Measurements from ENCODE around the gene KIFC1. TPM values are rescaled to one million over a fixed set of nuclear protein-coding genes. Genes with fewer than 3 reads are reported as not detected.

The KIFC1 gene
- polyA plus RNA-seq, 3 donors, result 0.14 to 0.87 (median 0.68) TPM

GRCh38 chr6:33433001-33433543 is 41.4 kb downstream of the KIFC1 start:
- H3K36me3 Mint-ChIP-seq, result peaks cover 20 to 36% of the 10 kb centered on the region in 2 donors
- H3K9me3 Mint-ChIP-seq, result peaks cover 0 to 5% (median 0%) of the 10 kb centered on the region in 7 donors
- H3K9me3 ChIP-seq (replicated peaks in 1 of 2; ENCODE audit: control insufficient read depth in 1 of 2, insufficient read depth in 1 of 2, low read length in 2 of 2), result no peaks in the 10 kb centered on the region
- peak overlapping the region in 4 of 7 donors; percentile 7 to 86 (median 40) for H3K27ac Mint-ChIP-seq
- H3K4me1 Mint-ChIP-seq, result peaks cover 54% of the 10 kb centered on the region
- H4K20me1 ChIP-seq (ENCODE audit: insufficient read depth, low read length), result no peaks in the 10 kb centered on the region
- no peak overlapping the region for H3K4me2 ChIP-seq (replicated peaks; ENCODE audit: extremely low read depth, low read length, poor library complexity, severe bottlenecking)
- peaks cover 7 to 20% of the 10 kb centered on the region in 2 donors for H3K36me3 ChIP-seq (replicated peaks in 1 of 2; ENCODE audit: control insufficient read depth in 1 of 2, insufficient read depth in 2 of 2, low read length in 2 of 2)
- no peak overlapping the region for H3K27ac ChIP-seq (ENCODE audit: low read depth in 1 of 2, low read length in 2 of 2)
- H2AFZ ChIP-seq (ENCODE audit: insufficient read depth, low read depth, low read length, poor library complexity, severe bottlenecking), result no peak overlapping the region
- no peak overlapping the region for H3K9ac ChIP-seq (ENCODE audit: insufficient read depth, low read length, poor library complexity, severe bottlenecking)
- intact Hi-C loops (cut with micrococcal nuclease), result no loop called here
- peaks cover 0 to 3% of the 10 kb centered on the region in 2 donors for H3K27me3 ChIP-seq (ENCODE audit: control insufficient read depth in 2 of 2, insufficient read depth in 2 of 2, low read length in 2 of 2)
- H3K4me3 Mint-ChIP-seq, result peak overlapping the region in 1 of 2 donors; percentile 84
- no peak for TF ChIP-seq CTCF (IDR thresholded peaks at IDR 0.05)
- WGBS (ENCODE audit: insufficient coverage), result 100% methylated on average over 1 of the region's 1 CpG
- H3K27me3 Mint-ChIP-seq (ENCODE audit: low read depth in 3 of 3), result peaks cover 20 to 29% (median 21%) of the 10 kb centered on the region in 3 donors
- no peak overlapping the region for H3K4me3 ChIP-seq (replicated peaks in 1 of 3; ENCODE audit: low read depth in 2 of 3, low read length in 3 of 3)
- H3K4me1 ChIP-seq (ENCODE audit: control insufficient read depth in 1 of 2, insufficient read depth in 2 of 2, low read length in 2 of 2), result peaks cover 29 to 42% of the 10 kb centered on the region in 2 donors
- DNase-seq, result no peak
- H3K79me2 ChIP-seq (ENCODE audit: insufficient read depth, low read length), result no peaks in the 10 kb centered on the region

DNA sequence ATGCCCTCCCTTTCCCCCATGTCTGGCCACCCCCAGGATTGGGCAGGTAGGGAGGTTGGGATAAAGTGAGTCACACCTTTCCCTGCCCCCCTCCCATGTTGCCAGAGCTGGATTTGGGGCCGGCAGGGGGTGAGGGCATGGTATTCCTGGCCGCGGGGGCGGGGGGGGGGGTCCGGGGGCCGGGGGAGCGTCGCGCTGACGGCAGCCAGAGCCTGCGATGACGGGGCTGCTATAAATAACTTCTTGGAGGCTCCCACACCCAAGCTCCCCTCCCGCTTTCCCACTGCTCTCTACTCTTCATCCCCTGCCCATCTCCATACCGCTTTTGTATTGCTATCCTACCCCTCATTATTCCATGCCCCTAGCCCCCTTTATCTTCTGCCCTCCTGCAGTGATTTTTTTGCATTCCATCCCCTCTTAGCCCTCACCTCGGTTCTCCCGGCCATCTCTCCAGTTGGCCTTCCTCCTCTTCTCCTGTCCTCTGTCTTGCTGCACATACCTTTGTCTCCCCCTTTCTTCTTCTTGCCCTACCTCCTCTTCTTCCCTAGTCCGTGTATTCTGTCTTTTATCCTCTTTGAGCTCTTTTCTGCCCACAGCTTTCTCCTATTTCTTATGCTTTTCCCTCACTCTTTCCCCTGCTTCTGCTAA is 42.0 kb downstream of the KIFC1 start:
- Mint-ChIP-seq H3K27me3 (ENCODE audit: low read depth in 3 of 3) (peaks cover 16 to 23% (median 18%) of the 10 kb centered on the region in 3 donors), H3K36me3 (peaks cover 22 to 38% of the 10 kb centered on the region in 2 donors), H3K4me1 (peaks cover 48% of the 10 kb centered on the region), H3K9me3 (peaks cover 0 to 2% (median 0%) of the 10 kb centered on the region in 7 donors), H3K27ac (peak overlapping the region in 1 of 7 donors; percentile 45), H3K4me3 (no peak overlapping the region)
- Histone ChIP-seq H3K36me3 (replicated peaks in 1 of 2; ENCODE audit: control insufficient read depth in 1 of 2, insufficient read depth in 2 of 2, low read length in 2 of 2) (peaks cover 7 to 26% of the 10 kb centered on the region in 2 donors), H3K9me3 (replicated peaks in 1 of 2; ENCODE audit: control insufficient read depth in 1 of 2, insufficient read depth in 1 of 2, low read length in 2 of 2) (no peaks in the 10 kb centered on the region), H3K4me1 (ENCODE audit: control insufficient read depth in 1 of 2, insufficient read depth in 2 of 2, low read length in 2 of 2) (peaks cover 23 to 36% of the 10 kb centered on the region in 2 donors), H2AFZ (ENCODE audit: insufficient read depth, low read depth, low read length, poor library complexity, severe bottlenecking) (no peak overlapping the region), H3K4me2 (replicated peaks; ENCODE audit: extremely low read depth, low read length, poor library complexity, severe bottlenecking) (no peak overlapping the region), H3K4me3 (replicated peaks in 1 of 3; ENCODE audit: low read depth in 2 of 3, low read length in 3 of 3) (no peak overlapping the region), H4K20me1 (ENCODE audit: insufficient read depth, low read length) (no peaks in the 10 kb centered on the region), H3K79me2 (ENCODE audit: insufficient read depth, low read length) (no peaks in the 10 kb centered on the region), H3K27me3 (ENCODE audit: control insufficient read depth in 2 of 2, insufficient read depth in 2 of 2, low read length in 2 of 2) (peaks cover 0 to 3% of the 10 kb centered on the region in 2 donors), H3K9ac (ENCODE audit: insufficient read depth, low read length, poor library complexity, severe bottlenecking) (no peak overlapping the region), H3K27ac (ENCODE audit: low read depth in 1 of 2, low read length in 2 of 2) (no peak overlapping the region)
- WGBS (ENCODE audit: insufficient coverage), result 27% methylated on average over 9 of the region's 17 CpGs
- no peak for TF ChIP-seq CTCF (IDR thresholded peaks at IDR 0.05)
- intact Hi-C loops (cut with micrococcal nuclease), result no loop called here
- DNase-seq, result peak in 1 of 3 donors; percentile 39
